HUES64 (cell line): ENCODE data around the gene MRPL33.

Experiments used
- H3K27ac ChIP-seq: 2 replicates; pipeline ENCODE4 v1.7.0; 2013; ENCODE audit warnings: low read depth, low read length, inconsistent platforms
- H3K27me3 ChIP-seq: 2 replicates; pipeline ENCODE4 v1.6.1; 2013; ENCODE audit warnings: mild to moderate bottlenecking, low read length; ENCODE audit not compliant: insufficient read depth
- H3K36me3 ChIP-seq: 2 replicates; pipeline ENCODE4 v1.6.1; 2013; ENCODE audit warnings: mild to moderate bottlenecking, low read length; ENCODE audit not compliant: insufficient read depth
- H3K4me1 ChIP-seq: 2 replicates; pipeline ENCODE4 v1.6.1; 2013; ENCODE audit warnings: mild to moderate bottlenecking, low read length, moderate library complexity; ENCODE audit not compliant: insufficient read depth
- H3K4me3 ChIP-seq: 2 replicates; pipeline ENCODE4 v1.5.1; 2013; ENCODE audit warnings: mild to moderate bottlenecking, low read length, moderate library complexity
- H3K9ac ChIP-seq: 2 replicates; pipeline ENCODE4 v1.6.1; 2013; ENCODE audit warnings: mild to moderate bottlenecking, low read depth, low read length
- H3K9me3 ChIP-seq: 2 replicates; pipeline ENCODE4 v1.6.1; 2013; ENCODE audit warnings: low read depth, low read length; ENCODE audit not compliant: insufficient read depth
- WGBS: fragments of 150-250, 120-280 bp; methylation state at CpG from one replicate; pipeline ENCODE4 v1.1.7; 2013; ENCODE audit warnings: missing lambda C conversion rate; 5-methylcytosine and 5-hydroxymethylcytosine counted together

Gene MRPL33

DNA sequence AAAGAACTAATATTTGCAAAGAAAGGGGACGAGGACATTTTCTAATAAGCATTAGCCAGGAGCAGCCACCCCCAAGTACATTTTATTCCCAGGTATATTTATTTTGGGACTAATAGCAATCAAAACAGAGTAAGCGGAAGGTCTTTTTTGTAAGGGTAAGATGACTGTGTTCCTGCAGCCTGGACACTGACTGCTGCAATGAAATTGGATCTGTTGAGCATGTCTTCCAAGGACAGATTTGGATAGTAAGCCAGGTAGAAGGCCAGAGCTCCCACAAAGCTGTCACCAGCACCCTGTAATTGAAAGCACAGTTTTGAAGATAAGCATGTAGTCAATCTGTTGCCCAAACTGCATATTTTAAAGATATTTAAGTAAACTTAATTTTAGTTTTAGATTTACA is 10.0 kb downstream of the MRPL33 start:
- Histone ChIP-seq H3K4me1 (no peaks in the 10 kb centered on the region), H3K27ac (no peak overlapping the region), H3K36me3 (peaks cover 27% of the 10 kb centered on the region), H3K9me3 (no peaks in the 10 kb centered on the region), H3K9ac (no peak overlapping the region), H3K27me3 (no peaks in the 10 kb centered on the region), H3K4me3 (no peak overlapping the region)
- 90% methylated on average over 2 of the region's 2 CpGs for WGBS

DNA sequence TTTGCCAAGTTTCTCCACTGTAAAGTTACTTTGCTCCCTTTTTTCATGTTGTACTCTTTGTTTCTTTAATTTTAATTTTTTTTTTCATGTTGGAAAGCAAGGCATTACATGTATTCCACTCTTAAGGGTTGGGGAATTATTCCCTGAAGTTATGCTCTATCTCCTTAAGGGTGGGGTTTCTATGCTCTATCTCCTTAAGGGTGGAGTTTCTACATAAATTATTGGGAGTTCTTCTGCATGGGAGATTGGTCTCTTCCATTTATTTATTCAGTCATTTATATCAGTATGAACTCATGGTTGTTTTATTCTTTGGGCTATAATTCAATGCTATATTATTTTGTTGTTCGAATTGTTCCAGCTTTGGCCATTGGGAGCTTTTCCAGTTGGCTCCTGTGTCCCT is 11.2 kb downstream of the MRPL33 start:
- no peaks in the 10 kb centered on the region for H3K27me3 ChIP-seq
- peaks cover 21% of the 10 kb centered on the region for H3K36me3 ChIP-seq
- no peak overlapping the region for H3K9ac ChIP-seq
- no peaks in the 10 kb centered on the region for H3K4me1 ChIP-seq
- no peaks in the 10 kb centered on the region for H3K9me3 ChIP-seq
- 93% methylated on average over 1 of the region's 1 CpG for WGBS
- H3K4me3 ChIP-seq: no peak overlapping the region
- no peak overlapping the region for H3K27ac ChIP-seq

DNA sequence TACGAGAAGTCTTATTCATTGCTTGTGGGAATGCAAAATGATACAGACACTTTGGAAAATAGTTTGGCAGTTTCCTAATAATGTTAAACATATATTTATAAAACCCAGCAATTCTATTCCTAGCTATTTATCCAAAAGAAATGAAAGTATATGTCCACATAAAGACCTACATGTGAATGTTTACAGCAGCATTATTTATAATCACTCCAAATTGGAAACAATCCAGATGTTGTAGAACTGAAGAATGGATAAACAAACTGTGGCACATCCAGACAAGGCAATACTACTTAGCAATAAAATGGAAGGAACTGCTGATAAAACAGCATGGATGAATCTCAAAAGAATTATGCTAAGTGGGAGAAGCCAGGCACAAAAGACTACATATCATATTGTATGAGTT is 19.3 kb downstream of the MRPL33 start:
- H3K4me3 ChIP-seq: no peak overlapping the region
- H3K9ac ChIP-seq: no peak overlapping the region
- H3K9me3 ChIP-seq: 0 out of 2 replicates have a peak, but pooled peaks cover 5% of the 10 kb centered on the region
- 100% methylated on average over 1 of the region's 1 CpG for WGBS
- no peak overlapping the region for H3K27ac ChIP-seq
- H3K27me3 ChIP-seq: no peaks in the 10 kb centered on the region
- no peaks in the 10 kb centered on the region for H3K36me3 ChIP-seq
- H3K4me1 ChIP-seq: no peaks in the 10 kb centered on the region

DNA sequence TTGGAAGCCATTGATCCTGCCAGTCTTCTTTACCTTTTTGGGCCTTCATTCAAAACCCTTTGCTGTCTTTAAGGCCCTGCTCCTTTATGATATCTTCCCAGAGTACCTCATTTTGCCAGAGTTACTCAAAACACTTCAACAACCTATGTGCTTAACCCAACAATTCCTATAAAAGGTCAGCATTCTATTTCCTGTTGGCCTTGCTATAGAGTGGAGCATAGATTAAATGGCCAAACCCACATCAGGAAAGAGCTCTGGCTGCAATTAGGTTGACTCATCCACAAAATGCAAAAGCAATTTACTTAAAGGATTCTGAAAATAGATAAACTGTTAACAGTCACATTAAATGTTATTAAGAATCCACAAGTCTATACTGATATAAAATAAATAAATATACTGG is 21.2 kb downstream of the MRPL33 start:
- H3K27ac ChIP-seq: no peak overlapping the region

DNA sequence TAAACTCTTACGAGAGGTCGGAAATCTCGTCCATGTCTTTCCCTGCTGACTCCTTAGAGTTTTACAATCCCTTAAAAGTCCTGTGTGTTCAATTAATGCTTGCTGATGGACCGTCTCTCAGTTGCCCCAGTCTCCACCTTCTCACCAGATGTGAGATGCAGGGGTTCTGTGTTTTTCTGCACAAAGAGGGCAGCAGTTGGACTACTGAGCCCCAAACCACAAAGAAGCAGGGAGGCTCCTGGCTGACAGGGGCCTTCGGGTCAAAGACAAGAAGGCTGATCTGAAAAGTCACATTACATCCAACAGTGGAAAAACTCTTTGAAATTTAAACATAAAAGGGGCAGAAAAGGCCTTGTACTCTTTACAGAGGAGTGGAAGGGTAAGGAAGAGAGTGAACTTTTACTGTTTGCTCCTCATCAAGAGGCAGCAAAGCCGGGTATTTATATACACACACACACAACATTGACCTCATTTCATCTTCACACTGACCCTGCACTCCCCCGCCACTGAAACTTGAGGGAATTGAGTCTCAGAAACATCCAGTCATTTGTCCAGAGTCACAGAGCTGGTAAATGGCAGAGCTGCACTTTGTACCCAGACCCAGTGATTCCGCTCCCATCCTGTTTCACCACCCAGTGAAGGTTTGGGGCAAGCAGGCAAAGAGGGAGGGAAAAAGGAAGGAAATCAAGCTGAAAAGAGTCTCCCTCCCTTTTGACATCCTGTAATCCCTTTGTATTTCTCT is 23.7 kb downstream of the MRPL33 start:
- peaks cover 9% of the 10 kb centered on the region; the same call in 1 of the 2 replicates for H3K4me1 ChIP-seq
- 0 out of 2 replicates have a peak, but pooled peaks cover 1% of the 10 kb centered on the region for H3K9me3 ChIP-seq
- H3K36me3 ChIP-seq: no peaks in the 10 kb centered on the region
- no peak overlapping the region for H3K27ac ChIP-seq
- H3K27me3 ChIP-seq: no peaks in the 10 kb centered on the region
- H3K4me3 ChIP-seq: no peak overlapping the region
- H3K9ac ChIP-seq: 0 out of 2 replicates have a peak overlapping the region, but pooled peaks have one; percentile 14
- WGBS: 90% methylated on average over 7 of the region's 8 CpGs

More for the DNA sequence above, 21.2 kb downstream of the MRPL33 start:
- H3K4me3 ChIP-seq: no peak overlapping the region
- no peaks in the 10 kb centered on the region for H3K36me3 ChIP-seq
- no peak overlapping the region for H3K9ac ChIP-seq
- H3K9me3 ChIP-seq: 0 out of 2 replicates have a peak, but pooled peaks cover 5% of the 10 kb centered on the region
- no peaks in the 10 kb centered on the region for H3K27me3 ChIP-seq
- H3K4me1 ChIP-seq: no peaks in the 10 kb centered on the region

DNA sequence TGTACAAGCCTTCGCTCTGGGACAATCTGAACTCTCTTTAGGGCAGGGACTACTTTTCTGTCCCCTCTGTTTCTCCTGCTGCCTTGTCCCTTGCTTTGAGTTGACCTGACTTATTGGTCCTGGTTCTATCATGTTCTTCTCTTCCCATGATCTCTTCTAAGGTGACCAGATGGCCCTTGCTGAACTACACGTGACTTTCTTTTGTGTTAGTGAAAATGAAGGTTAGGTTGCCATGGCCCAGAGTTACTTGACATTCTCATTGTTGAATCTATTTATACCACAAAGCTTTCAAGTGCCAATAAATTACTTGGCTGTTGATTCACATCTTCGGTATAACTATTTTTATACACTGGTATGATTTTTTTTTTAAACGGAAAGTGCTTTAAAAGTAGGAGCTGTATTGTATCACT is 24.4 kb downstream of the MRPL33 start:
- Histone ChIP-seq H3K27me3 (no peaks in the 10 kb centered on the region), H3K36me3 (no peaks in the 10 kb centered on the region), H3K27ac (no peak overlapping the region), H3K9me3 (no peaks in the 10 kb centered on the region), H3K4me3 (no peak overlapping the region), H3K4me1 (peaks cover 9% of the 10 kb centered on the region; the same call in 1 of the 2 replicates), H3K9ac (peak overlapping the region; percentile 14; the same call in 1 of the 2 replicates)
- WGBS: 80% methylated on average over 2 of the region's 4 CpGs

DNA sequence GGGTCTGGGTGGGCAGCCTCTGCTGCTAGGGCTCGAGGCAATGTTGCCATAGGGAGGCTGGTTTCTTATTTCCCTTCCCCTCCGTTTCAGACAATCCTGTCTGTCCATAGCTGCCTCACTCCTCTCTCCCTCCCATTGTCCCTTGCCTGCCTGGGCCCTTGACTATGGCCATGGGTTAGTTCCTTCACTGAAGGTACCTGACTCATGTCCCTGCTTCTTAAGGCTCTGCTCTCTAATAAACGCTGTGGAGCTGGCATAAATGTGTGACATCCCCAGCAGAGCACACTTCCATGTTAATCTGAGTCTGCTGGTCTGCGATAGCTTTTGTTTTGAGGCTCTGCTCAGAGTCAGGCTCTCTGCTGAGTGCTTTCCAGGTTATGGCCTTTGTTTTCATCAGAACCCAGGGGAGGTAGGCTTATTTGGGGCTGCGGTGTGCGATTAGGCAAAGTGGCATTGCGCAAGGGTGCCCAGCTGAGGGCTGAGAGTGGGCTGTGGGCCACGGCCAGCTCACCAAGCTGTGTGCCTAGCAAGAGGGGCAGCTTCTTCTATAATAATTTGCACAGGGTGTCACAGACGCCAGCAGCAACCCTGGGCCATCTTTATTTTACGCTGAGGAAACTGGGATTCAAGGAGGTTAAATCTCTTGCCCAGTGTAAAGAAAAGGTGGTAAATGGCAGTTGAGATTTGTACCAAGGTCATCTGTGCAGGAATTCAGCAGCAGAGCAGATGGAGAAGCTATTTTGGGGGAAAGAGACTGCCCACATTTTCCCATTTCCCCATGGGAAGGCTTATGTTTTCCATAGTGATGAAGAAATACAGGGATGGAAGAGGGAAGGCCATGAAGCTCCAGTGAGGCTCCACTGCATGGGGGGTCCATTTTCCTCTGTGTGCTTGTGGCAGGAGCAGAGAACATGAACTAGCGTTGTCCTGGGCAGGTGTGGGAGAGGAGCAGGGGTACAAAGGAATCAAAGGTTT is 25.6 kb downstream of the MRPL33 start:
- no peaks in the 10 kb centered on the region for H3K9me3 ChIP-seq
- WGBS: 87% methylated on average over 11 of the region's 11 CpGs
- peaks cover 9% of the 10 kb centered on the region; the same call in 1 of the 2 replicates for H3K4me1 ChIP-seq
- H3K27ac ChIP-seq: no peak overlapping the region
- H3K4me3 ChIP-seq: no peak overlapping the region
- H3K36me3 ChIP-seq: no peaks in the 10 kb centered on the region
- no peaks in the 10 kb centered on the region for H3K27me3 ChIP-seq
- H3K9ac ChIP-seq: no peak overlapping the region

DNA sequence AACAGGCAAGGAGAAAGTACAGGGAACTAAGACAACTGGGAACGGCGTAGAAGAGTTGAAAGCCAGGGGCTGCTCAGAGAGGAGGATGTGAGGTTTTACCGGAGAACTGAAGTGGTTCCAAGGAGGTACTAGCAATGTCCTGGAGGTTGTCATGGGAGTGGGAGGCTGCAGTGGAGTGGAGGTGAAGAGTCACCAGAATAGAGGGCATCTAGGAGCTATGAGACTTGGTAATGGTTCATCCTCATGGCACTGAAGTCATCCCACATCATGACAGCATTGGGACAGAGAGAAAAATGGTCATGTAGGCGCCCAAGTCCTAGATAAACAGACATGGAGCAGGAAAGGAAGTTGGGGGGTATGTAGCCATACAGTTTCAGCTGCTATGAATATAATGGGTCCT is 26.3 kb downstream of the MRPL33 start:
- peaks cover 9% of the 10 kb centered on the region; the same call in 1 of the 2 replicates for H3K4me1 ChIP-seq
- H3K27ac ChIP-seq: no peak overlapping the region
- no peaks in the 10 kb centered on the region for H3K27me3 ChIP-seq
- no peaks in the 10 kb centered on the region for H3K9me3 ChIP-seq
- no peak overlapping the region for H3K4me3 ChIP-seq
- WGBS: 96% methylated on average over 4 of the region's 4 CpGs
- no peak overlapping the region for H3K9ac ChIP-seq
- no peaks in the 10 kb centered on the region for H3K36me3 ChIP-seq

DNA sequence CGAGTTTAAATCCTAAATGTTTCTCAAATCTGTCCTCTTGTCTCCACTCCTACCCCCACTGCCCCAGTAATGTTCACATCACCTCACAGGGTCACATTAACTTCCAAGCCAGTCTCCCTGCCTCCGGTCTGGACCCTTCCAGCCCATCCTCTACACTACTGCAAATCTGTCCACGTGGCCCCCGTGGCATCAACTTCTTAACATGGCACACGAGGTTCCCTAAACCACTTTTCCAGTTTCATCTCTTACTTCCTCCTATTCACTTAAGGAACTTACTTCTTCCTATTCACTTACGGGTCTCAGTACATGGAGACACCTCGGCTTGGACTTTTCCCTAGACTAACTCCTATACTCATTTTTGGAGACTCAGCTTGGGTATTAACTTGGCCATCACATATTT is 27.0 kb downstream of the MRPL33 start:
- 92% methylated on average over 7 of the region's 7 CpGs for WGBS
- H3K4me3 ChIP-seq: no peak overlapping the region
- H3K27ac ChIP-seq: no peak overlapping the region
- H3K36me3 ChIP-seq: no peaks in the 10 kb centered on the region
- no peaks in the 10 kb centered on the region for H3K9me3 ChIP-seq
- no peak overlapping the region for H3K9ac ChIP-seq
- peaks cover 9% of the 10 kb centered on the region; the same call in 1 of the 2 replicates for H3K4me1 ChIP-seq
- H3K27me3 ChIP-seq: no peaks in the 10 kb centered on the region

DNA sequence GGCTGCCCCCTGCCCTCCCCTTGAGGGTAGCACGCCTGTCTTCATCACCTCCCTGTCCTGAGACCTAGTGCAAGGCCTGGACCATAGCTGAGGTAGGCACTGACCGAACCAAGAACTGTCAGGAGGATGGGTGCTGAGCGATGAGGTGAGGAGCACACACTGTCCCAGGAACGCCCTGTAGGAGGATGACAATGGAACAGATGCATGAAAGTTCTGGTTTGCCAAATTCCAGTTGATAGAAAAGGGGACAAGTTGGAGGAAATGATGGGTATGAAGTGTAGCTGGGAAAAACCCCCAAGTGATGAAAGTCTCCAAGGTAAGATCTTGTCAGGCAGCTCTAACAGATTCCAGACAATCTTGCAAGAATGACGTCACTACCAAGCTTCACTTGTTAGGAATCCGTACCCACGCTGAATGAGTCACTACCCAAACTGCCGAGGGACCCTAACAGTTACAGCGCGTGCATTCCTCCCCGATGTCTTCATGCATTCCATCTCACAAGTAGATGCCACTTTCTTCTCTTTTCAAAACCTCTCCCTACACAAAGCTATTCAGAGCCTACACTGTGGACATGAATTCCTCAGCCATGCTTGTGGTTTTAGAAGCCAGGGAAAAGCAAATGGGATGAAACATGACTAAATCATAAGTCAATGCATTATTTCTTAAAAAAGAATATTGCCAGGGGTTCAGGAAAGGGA is 27.6 kb downstream of the MRPL33 start:
- H3K27me3 ChIP-seq: no peaks in the 10 kb centered on the region

More for the DNA sequence above, 27.6 kb downstream of the MRPL33 start:
- Histone ChIP-seq H3K27ac (0 out of 2 replicates have a peak overlapping the region, but pooled peaks have one; percentile 29), H3K4me1 (peaks cover 9% of the 10 kb centered on the region; the same call in 1 of the 2 replicates), H3K9ac (peak overlapping the region; percentile 43; the same call in 1 of the 2 replicates), H3K36me3 (no peaks in the 10 kb centered on the region), H3K9me3 (no peaks in the 10 kb centered on the region), H3K4me3 (no peak overlapping the region)
- WGBS: 55% methylated on average over 11 of the region's 11 CpGs
